GM23248 (cell line): ENCODE results near the gene SLFN12L.

Experiments
- EZH2 ChIP-seq: fragments of 200-600 bp; sonication (generic); IDR thresholded peaks from 2 replicates; pipeline ENCODE4 v1.6.1; 2018; ENCODE audit warnings: antibody characterized with exemption, mild to moderate bottlenecking; ENCODE audit not compliant: insufficient read depth, poor library complexity, severe bottlenecking
- EZH2phosphoT487 ChIP-seq: fragments of 200-600 bp; sonication (generic); IDR thresholded peaks from 2 replicates; pipeline ENCODE4 v1.6.1; 2018; ENCODE audit warnings: antibody characterized with exemption, moderate library complexity, mild to moderate bottlenecking, low read depth; ENCODE audit not compliant: insufficient read depth

DNA sequence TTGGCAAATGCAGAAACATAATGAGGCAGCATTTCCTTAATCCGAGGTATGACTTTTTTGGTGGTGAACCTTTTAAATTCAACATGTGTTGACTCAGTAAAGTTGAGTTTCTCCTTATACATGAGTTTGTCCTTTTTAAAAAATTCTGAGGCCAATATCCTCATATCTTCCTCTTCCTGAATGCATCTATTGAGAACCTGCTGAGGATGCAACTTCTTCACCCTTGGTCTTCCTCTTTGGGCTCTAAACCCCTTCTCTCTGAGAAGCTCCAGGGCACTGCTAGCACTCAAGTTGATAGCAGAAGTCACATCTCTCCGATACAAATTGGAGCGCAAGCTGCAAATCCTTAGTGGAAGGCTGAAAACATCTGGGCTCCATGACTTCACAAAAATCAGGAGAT is 19.9 kb upstream of the SLFN12L start:
- TF ChIP-seq EZH2 (no peak), EZH2phosphoT487 (no peak)
